ENCODE data around the gene NMUR1. TPM values are rescaled to one million over a fixed set of nuclear protein-coding genes. Genes with fewer than 3 reads are reported as not detected.

Gene NMUR1
- total RNA-seq, 2 experiments from 2014 or later = not detected

DNA sequence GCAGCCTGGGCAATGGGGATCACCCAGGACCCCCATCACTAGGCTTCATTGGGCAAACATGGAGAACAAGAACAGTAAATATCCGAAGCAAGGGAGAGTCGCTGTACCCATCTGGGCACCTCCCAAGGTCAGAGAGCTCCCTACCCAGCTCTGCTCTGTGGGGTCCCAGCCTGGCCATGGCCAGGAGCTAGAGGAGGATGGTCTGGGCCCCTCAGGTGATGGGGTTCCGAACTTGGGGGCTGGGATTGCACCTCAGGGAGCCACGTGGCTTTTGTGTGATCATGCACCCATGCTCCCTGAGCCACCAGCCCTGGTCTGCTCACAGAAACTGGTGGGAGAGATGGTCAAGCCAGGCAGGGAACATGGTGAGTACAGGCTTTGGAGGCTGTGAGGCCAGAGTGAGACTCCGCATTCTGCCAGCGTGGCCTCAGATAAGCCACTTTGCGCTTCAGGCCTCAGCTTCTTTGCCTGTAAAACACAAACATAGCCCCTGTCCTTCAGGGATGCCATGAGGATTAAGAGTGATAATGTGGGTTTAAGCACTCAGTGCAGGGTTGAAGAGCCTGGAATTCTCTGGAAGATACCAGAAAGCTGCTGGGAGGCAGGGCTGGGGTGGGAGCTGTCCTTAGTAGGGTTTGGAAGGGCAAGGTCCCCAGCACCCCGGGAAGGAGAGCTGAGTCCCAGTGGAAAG lies 3.0 kb upstream of the NMUR1 start:
- Histone ChIP-seq H3K4me3 (ENCODE audit: low read depth, low read length, poor library complexity, severe bottlenecking) (no peak overlapping the region), H3K4me1 (ENCODE audit: insufficient read depth, low read length, poor library complexity, severe bottlenecking) (no peaks in the 10 kb centered on the region), H3K36me3 (ENCODE audit: insufficient read depth, low read length) (no peaks in the 10 kb centered on the region), H3K4me2 (ENCODE audit: low read length) (no peak overlapping the region), H3K79me2 (ENCODE audit: insufficient read depth, low read depth, low read length) (no peaks in the 10 kb centered on the region), H2AFZ (ENCODE audit: low read length) (no peak overlapping the region), H4K20me1 (ENCODE audit: insufficient read depth, low read length) (no peaks in the 10 kb centered on the region), H3K9me3 (ENCODE audit: low read length) (no peaks in the 10 kb centered on the region), H3K9me2 (ENCODE audit: insufficient read depth, low read length) (no peaks in the 10 kb centered on the region), H3K27ac (ENCODE audit: low read depth, low read length, poor library complexity, severe bottlenecking) (no peak overlapping the region)
- DNase-seq (ENCODE audit: low spot score) = no peak
- intact Hi-C loops (cut with micrococcal nuclease; ENCODE audit: unreplicated experiment) = no loop called here
- ChIA-PET CTCF (ENCODE audit: unreplicated experiment) (interaction anchor here (0.5 kb wide), 1 partner anchor 81 kb away, joined by 6 read pairs; no protein-coding TSS in a partner anchor), POLR2A (interaction anchor here (0.8 to 2.3 kb wide), 2 partner anchors 13 to 26 kb away, joined by 3 to 8 read pairs; no protein-coding TSS in a partner anchor)
- TF ChIP-seq CTCF (conservative IDR thresholded peaks at IDR 0.05; ENCODE audit: low read length) = no peak
- TF ChIP-seq EZH2phosphoT487 (IDR thresholded peaks at IDR 0.05; ENCODE audit: borderline replicate concordance, low read depth, low read length) = no peak
- BruUV-seq (replicated peaks) = no TSS peak

DNA sequence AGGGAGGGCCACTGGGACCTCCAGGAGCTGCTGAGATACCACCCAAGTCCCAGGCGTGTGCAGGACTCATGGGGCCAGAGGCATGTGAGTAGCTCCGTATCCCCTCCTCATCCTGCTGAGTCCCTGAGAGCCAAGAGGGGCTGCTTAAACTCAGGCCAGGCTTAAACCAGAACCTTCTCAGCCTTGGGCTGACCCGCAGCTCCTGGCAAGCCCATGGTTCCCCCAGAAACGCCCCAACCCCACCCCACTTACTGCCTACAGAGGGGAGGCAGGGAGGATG lies 2.5 kb upstream of the NMUR1 start:
- ChIA-PET POLR2A (interaction anchor here (0.8 to 2.3 kb wide), 2 partner anchors 13 to 26 kb away, joined by 3 to 8 read pairs; no protein-coding TSS in a partner anchor), CTCF (ENCODE audit: unreplicated experiment) (no interaction called here)
- intact Hi-C loops (cut with micrococcal nuclease; ENCODE audit: unreplicated experiment) = no loop called here
- DNase-seq (ENCODE audit: low spot score) = no peak
- no peaks in the 10 kb centered on the region for H4K20me1 ChIP-seq (ENCODE audit: insufficient read depth, low read length)
- H3K4me2 ChIP-seq (ENCODE audit: low read length) = no peak overlapping the region
- H3K9me3 ChIP-seq (ENCODE audit: low read length) = no peaks in the 10 kb centered on the region
- no peaks in the 10 kb centered on the region for H3K9me2 ChIP-seq (ENCODE audit: insufficient read depth, low read length)
- no TSS peak for BruUV-seq (replicated peaks)
- TF ChIP-seq CTCF (conservative IDR thresholded peaks at IDR 0.05; ENCODE audit: low read length) (no peak), EZH2phosphoT487 (IDR thresholded peaks at IDR 0.05; ENCODE audit: borderline replicate concordance, low read depth, low read length) (no peak)
- H3K4me3 ChIP-seq (ENCODE audit: low read depth, low read length, poor library complexity, severe bottlenecking) = no peak overlapping the region
- no peaks in the 10 kb centered on the region for H3K4me1 ChIP-seq (ENCODE audit: insufficient read depth, low read length, poor library complexity, severe bottlenecking)
- no peaks in the 10 kb centered on the region for H3K36me3 ChIP-seq (ENCODE audit: insufficient read depth, low read length)
- no peak overlapping the region for H2AFZ ChIP-seq (ENCODE audit: low read length)
- no peaks in the 10 kb centered on the region for H3K79me2 ChIP-seq (ENCODE audit: insufficient read depth, low read depth, low read length)
- H3K27ac ChIP-seq (ENCODE audit: low read depth, low read length, poor library complexity, severe bottlenecking) = no peak overlapping the region
